ENCODE data around the gene PARD6A.

PARD6A gene

DNA sequence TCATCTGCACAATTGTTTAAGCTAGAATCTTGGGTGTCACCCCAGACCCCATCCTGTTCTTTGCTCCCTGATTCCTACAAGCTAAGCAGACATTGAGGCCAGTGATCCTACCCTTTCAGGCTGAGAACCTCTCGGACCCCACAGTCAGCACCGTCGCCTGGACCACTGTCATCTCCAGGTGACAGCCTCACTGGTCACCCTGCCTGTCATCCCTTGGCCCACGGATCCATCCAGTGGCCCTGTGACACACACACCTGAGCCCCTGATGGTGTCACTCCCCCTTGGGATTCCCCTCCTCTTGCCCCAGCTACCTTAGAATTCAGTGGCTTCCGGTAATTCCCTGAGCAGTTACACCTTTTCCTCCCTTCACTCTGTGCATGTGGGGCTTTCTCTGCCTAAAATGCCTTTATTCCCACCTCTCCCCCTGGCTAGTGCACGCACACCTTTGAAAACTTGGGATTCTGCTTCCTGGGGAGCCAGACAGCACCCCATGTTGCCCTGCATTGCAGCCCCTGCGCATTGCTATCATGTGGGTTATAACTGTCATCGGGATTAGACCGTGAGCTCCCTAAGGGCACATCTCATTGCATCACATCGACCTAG is 8.8 kb downstream of the PARD6A start:
- no peak for DNase-seq (ENCODE audit: low read depth)
- H3K4me3 ChIP-seq (ENCODE audit: low read depth, low read length): no peak overlapping the region
- TF ChIP-seq, protein P1, sequence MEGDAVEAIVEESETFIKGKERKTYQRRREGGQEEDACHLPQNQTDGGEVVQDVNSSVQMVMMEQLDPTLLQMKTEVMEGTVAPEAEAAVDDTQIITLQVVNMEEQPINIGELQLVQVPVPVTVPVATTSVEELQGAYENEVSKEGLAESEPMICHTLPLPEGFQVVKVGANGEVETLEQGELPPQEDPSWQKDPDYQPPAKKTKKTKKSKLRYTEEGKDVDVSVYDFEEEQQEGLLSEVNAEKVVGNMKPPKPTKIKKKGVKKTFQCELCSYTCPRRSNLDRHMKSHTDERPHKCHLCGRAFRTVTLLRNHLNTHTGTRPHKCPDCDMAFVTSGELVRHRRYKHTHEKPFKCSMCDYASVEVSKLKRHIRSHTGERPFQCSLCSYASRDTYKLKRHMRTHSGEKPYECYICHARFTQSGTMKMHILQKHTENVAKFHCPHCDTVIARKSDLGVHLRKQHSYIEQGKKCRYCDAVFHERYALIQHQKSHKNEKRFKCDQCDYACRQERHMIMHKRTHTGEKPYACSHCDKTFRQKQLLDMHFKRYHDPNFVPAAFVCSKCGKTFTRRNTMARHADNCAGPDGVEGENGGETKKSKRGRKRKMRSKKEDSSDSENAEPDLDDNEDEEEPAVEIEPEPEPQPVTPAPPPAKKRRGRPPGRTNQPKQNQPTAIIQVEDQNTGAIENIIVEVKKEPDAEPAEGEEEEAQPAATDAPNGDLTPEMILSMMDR (IDR thresholded peaks at IDR 0.05; ENCODE audit: control insufficient read depth, extremely low read depth, insufficient read depth): no peak

DNA sequence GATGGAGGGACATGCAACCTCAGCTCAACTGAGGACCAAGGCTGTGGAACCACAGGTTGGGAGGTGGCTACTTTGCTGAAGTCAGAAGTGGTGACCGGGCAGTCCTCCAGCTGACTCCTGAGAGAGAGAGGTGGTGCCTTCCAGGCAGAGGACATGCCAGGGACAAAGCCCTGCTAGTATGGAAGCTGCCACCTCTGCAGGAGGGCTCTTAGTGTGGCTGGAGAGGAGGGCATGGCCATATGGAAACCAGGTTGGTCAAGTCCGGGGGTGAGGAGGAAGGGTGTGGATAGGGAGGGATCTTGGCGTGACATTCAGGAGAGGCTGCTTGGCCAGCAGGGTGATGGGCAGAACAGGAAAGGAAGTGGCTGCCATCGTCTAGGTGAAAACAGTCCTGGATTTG is 11.5 kb downstream of the PARD6A start:
- DNase-seq (ENCODE audit: low read depth): no peak
- H3K4me3 ChIP-seq (ENCODE audit: low read depth, low read length): no peak overlapping the region
- TF ChIP-seq, protein P1 (IDR thresholded peaks at IDR 0.05; ENCODE audit: control insufficient read depth, extremely low read depth, insufficient read depth): no peak

DNA sequence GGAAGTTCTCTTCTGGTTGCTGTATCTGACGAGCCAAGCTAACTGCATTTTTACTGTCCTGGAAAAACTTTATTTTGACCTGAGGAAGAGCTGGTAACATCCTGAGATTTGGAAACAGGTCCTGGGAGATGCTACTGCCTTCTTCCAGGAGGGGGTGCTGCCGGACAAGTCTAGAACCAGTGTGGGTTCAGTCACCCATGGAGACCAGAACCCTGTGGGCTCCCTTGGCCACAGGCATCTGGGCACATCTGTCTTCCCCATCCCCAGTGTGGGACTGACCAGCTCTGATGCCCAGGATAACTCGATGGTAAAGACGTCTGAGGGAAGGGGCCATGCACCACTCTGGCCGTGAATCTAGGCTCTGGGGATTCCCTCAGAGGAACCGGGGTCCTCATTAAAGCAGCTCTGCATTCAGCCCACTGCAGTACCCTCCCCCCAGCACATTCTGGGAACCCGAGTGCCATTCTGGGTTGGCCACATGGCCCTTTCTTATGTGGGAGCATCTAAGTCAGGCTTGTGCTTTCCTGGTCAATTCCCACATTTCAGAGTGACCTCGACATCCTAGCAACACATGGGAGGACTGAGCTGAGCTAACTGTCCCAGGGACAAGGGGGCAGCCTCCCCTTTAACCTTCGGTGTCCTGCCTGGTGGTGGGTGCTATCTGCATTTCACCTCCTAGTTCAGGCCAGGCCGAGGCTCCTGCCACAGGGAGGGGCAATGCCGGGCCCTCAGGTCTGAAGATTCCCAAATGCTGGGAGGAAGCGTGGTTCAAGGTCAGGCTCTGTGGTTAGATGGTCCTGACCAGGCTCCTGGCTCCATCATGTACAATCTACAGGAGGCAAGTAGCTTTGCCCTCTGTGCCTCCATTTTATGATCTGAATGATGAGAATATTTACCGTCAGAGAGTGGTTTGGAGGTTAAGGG is 12.2 kb downstream of the PARD6A start:
- H3K4me3 ChIP-seq (ENCODE audit: low read depth, low read length): no peak overlapping the region
- TF ChIP-seq, protein P1 (IDR thresholded peaks at IDR 0.05; ENCODE audit: control insufficient read depth, extremely low read depth, insufficient read depth): peak; percentile 91
- DNase-seq (ENCODE audit: low read depth): no peak

DNA sequence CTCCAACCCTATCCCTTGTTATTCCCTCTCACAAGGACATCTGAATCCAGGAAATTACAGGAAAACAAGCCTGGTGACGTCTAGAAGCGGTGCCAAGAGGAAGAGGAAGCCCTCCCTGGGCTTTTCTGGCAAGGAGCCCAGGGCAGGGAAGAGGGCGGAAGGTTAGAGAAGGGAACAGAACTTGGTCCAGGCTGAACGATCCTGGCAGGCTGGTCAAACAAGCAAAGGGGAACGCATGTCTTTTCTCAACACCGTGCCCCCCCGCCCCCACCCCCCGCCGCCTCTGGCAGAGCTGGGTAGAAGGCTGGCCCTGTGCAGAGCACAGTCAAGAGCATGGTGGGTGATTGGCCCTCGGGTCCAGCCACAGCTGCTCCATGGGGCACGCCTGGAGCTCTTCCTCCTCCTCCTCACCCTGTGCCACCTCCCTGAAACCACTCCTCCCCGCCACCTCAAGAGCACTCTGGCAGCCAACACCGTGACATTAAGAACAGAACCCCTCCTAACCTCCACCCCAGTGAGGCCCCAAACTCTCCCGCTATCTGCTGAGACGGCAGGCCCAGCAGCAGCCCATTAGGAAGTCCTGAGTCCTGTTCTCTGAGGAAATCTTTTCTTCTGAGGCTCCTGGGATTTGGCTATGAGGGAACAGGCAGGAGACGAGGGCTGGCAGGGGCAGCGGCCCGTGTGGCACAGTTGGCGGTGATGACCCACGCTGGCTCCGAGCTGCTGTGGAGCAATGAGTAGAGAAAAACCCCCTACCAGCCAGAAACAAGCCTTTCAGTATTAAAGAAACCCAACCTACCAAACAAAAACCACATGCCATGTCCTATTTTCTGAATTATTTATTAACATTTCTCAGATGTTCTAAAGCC is 13.2 kb downstream of the PARD6A start:
- no peak overlapping the region for H3K4me3 ChIP-seq (ENCODE audit: low read depth, low read length)
- peak; percentile 74 for DNase-seq (ENCODE audit: low read depth)
- TF ChIP-seq, protein P1 (IDR thresholded peaks at IDR 0.05; ENCODE audit: control insufficient read depth, extremely low read depth, insufficient read depth): no peak

DNA sequence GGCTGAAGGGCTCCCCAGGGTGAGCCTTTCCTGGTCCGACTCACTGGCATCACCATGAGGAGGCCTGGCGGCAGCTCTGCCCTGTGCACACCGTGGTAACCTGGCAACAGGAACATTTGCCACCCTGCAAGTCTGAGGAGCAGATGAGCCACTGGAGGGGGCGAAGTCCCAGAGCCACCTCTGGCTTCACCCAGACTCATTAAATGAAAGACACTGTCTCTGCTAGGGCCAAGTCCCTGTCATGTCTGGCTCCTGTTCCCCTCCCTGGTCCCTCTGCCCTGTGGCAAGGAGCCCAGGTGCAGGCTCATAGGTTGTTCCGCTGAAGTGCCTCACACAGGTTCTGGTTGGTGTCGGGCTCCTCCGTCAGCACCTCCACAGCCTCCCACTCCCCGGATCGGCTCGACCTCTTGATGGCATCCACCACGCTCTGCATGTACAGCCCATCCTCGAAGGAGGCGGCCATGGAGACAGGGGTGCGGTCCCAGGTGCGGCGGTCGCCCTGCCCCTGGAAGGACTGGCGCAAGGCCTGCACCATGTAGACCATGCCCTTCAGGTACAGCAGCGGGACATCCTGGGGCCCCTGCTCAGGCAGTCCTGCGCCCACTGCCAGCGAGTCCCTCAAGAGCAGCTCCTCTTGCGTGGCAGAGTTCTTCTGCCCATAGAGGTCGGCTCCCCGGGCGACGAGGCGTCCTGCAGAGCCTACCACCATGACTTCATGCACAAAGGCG is 14.3 kb downstream of the PARD6A start:
- DNase-seq (ENCODE audit: low read depth): no peak
- no peak overlapping the region for H3K4me3 ChIP-seq (ENCODE audit: low read depth, low read length)
- TF ChIP-seq, protein P1 (IDR thresholded peaks at IDR 0.05; ENCODE audit: control insufficient read depth, extremely low read depth, insufficient read depth): no peak

DNA sequence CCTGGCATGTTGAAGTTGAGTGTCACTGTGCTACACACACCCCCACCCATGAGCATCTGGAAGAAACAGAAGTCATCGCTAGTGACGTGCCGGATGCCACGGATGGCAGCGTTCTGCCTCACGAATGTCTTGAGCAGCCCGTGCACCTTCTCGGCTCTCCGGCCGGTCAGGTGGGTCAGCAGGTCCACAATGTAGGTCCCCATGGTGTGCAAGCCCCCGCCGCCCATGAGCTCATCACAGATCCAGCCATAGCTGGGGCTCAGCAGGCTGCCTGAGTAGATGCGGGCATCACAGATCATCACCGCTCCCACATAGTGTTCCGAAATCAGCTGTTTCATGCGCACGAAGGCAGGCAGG is 14.8 kb downstream of the PARD6A start:
- TF ChIP-seq, protein P1 (IDR thresholded peaks at IDR 0.05; ENCODE audit: control insufficient read depth, extremely low read depth, insufficient read depth): no peak
- no peak for DNase-seq (ENCODE audit: low read depth)
- H3K4me3 ChIP-seq (ENCODE audit: low read depth, low read length): no peak overlapping the region
